Measurements from ENCODE around the gene MYORG.
"Not testable (repeated sequence)": the region's sequence is repeated elsewhere in the genome, so short reads cannot be mapped to it uniquely, and the experiment has no call there.

The MYORG gene

GRCh38 chr9:34370335-34370969, 6.2 kb downstream of the MYORG start:
- no peak for TF ChIP-seq EZH2phosphoT487 (IDR thresholded peaks at IDR 0.05; ENCODE audit: borderline replicate concordance)
- no peak for TF ChIP-seq CTCF (conservative IDR thresholded peaks at IDR 0.05; ENCODE audit: low read length)
- Histone ChIP-seq H3K9ac (ENCODE audit: low read depth, low read length, poor library complexity, severe bottlenecking) (no peak overlapping the region), H2AFZ (ENCODE audit: low read length) (no peak overlapping the region), H3K9me2 (replicated peaks; ENCODE audit: low read depth, low read length) (no peaks in the 10 kb centered on the region), H3K4me1 (ENCODE audit: insufficient read depth, low read length, poor library complexity, severe bottlenecking) (peaks cover 4% of the 10 kb centered on the region), H3K36me3 (ENCODE audit: insufficient read depth, low read length) (no peaks in the 10 kb centered on the region), H3K9me3 (ENCODE audit: insufficient read depth, low read depth, low read length) (peaks cover 3% of the 10 kb centered on the region; the same call in 1 of the 2 replicates), H4K20me1 (ENCODE audit: insufficient read depth, low read length, poor library complexity, severe bottlenecking) (no peaks in the 10 kb centered on the region), H3K4me2 (ENCODE audit: low read depth, low read length, poor library complexity, severe bottlenecking) (no peak overlapping the region), H3K4me3 (ENCODE audit: low read length, poor library complexity, severe bottlenecking) (no peak overlapping the region), H3F3A (ENCODE audit: low read depth) (no peaks in the 10 kb centered on the region), H3K27me3 (ENCODE audit: insufficient read depth, low read length, poor library complexity, severe bottlenecking) (no peaks in the 10 kb centered on the region), H3K79me2 (ENCODE audit: insufficient read depth, low read length) (no peaks in the 10 kb centered on the region)

- H3K27me3 ChIP-seq (ENCODE audit: insufficient read depth, low read length, poor library complexity, severe bottlenecking): no peaks in the 10 kb centered on the region
- no peak overlapping the region for H3K4me2 ChIP-seq (ENCODE audit: low read depth, low read length, poor library complexity, severe bottlenecking)
- H3K9me3 ChIP-seq (ENCODE audit: insufficient read depth, low read depth, low read length): peaks cover 3% of the 10 kb centered on the region; the same call in 1 of the 2 replicates
- no peaks in the 10 kb centered on the region for H3K36me3 ChIP-seq (ENCODE audit: insufficient read depth, low read length)
- no peak overlapping the region for H3K4me3 ChIP-seq (ENCODE audit: low read length, poor library complexity, severe bottlenecking)
- H3K79me2 ChIP-seq (ENCODE audit: insufficient read depth, low read length): no peaks in the 10 kb centered on the region
- H4K20me1 ChIP-seq (ENCODE audit: insufficient read depth, low read length, poor library complexity, severe bottlenecking): no peaks in the 10 kb centered on the region
- no peaks in the 10 kb centered on the region for H3F3A ChIP-seq (ENCODE audit: low read depth)
- H2AFZ ChIP-seq (ENCODE audit: low read length): no peak overlapping the region
- no peak for TF ChIP-seq EZH2phosphoT487 (IDR thresholded peaks at IDR 0.05; ENCODE audit: borderline replicate concordance)
- H3K9me2 ChIP-seq (replicated peaks; ENCODE audit: low read depth, low read length): no peaks in the 10 kb centered on the region
- H3K4me1 ChIP-seq (ENCODE audit: insufficient read depth, low read length, poor library complexity, severe bottlenecking): no peaks in the 10 kb centered on the region
- no peak overlapping the region for H3K9ac ChIP-seq (ENCODE audit: low read depth, low read length, poor library complexity, severe bottlenecking)
These were observed 7.1 kb downstream of the MYORG start for GRCh38 chr9:34369636-34370035.

GRCh38 chr9:34368796-34369195, 7.9 kb downstream of the MYORG start:
- not testable (repeated sequence) for H3K4me3 ChIP-seq (ENCODE audit: low read length, poor library complexity, severe bottlenecking); H3K9me3 ChIP-seq (ENCODE audit: insufficient read depth, low read depth, low read length); H4K20me1 ChIP-seq (ENCODE audit: insufficient read depth, low read length, poor library complexity, severe bottlenecking); H3K36me3 ChIP-seq (ENCODE audit: insufficient read depth, low read length); H3K4me2 ChIP-seq (ENCODE audit: low read depth, low read length, poor library complexity, severe bottlenecking); H3K27me3 ChIP-seq (ENCODE audit: insufficient read depth, low read length, poor library complexity, severe bottlenecking); H3F3A ChIP-seq (ENCODE audit: low read depth); H3K4me1 ChIP-seq (ENCODE audit: insufficient read depth, low read length, poor library complexity, severe bottlenecking); H3K9me2 ChIP-seq (replicated peaks; ENCODE audit: low read depth, low read length); H2AFZ ChIP-seq (ENCODE audit: low read length); H3K9ac ChIP-seq (ENCODE audit: low read depth, low read length, poor library complexity, severe bottlenecking); H3K79me2 ChIP-seq (ENCODE audit: insufficient read depth, low read length)

GRCh38 chr9:34367751-34368410, 8.8 kb downstream of the MYORG start:
- H2AFZ ChIP-seq (ENCODE audit: low read length); H3K4me2 ChIP-seq (ENCODE audit: low read depth, low read length, poor library complexity, severe bottlenecking); H3F3A ChIP-seq (ENCODE audit: low read depth); H3K9me3 ChIP-seq (ENCODE audit: insufficient read depth, low read depth, low read length); H3K79me2 ChIP-seq (ENCODE audit: insufficient read depth, low read length); H3K4me3 ChIP-seq (ENCODE audit: low read length, poor library complexity, severe bottlenecking); H3K9me2 ChIP-seq (replicated peaks; ENCODE audit: low read depth, low read length); H3K36me3 ChIP-seq (ENCODE audit: insufficient read depth, low read length); H3K27me3 ChIP-seq (ENCODE audit: insufficient read depth, low read length, poor library complexity, severe bottlenecking); H4K20me1 ChIP-seq (ENCODE audit: insufficient read depth, low read length, poor library complexity, severe bottlenecking); H3K4me1 ChIP-seq (ENCODE audit: insufficient read depth, low read length, poor library complexity, severe bottlenecking); H3K9ac ChIP-seq (ENCODE audit: low read depth, low read length, poor library complexity, severe bottlenecking): not testable (repeated sequence)

Measured in Loucy (cell line).